Inflammatory macrophage treated with lipopolysaccharide for 4 hours (primary cell): ENCODE measurements around the gene ZNF277.
A peak's percentile ranks its signal among the peaks of the same experiment; 100 is the strongest.

Experiments used
- DNase-seq: peaks from one replicate; pipeline ENCODE4 v3.0.0-alpha.2; 2020

ZNF277 gene

DNA sequence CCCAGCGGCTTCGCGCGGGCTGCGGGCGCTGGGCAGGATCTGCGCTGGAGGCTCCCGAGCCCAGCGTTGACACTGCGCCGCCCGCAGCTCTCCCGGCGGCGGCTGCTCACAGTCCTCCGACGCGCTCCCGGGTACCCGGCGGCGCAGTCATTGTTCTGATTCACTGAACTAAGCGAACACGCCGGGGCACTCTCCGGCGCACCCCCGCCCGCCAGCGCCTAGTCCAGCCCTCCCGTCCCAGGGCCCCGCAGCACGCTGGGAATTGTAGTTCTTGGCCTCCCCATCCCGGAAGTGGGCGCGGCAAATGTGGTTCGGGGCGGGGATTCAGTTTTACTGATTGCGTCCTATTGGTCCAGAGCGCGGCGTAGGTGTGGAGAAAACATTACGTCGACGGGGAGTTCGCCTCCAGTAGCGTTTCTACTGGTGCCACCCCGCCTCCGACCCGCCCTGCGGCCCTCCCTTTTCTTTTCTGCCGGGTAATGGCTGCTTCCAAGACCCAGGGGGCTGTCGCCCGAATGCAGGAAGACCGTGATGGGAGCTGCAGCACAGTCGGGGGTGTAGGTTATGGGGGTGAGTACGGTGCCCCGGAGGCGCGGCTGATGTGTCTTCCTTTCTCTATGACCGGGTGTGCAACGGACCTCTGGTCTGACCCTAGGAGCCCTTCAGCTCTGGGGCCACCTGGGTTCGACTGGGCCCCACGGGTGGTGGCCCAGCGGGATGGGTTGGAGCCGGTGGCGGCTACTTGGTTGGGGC lies at the start of gene ZNF277, which contains the start of gene DOCK4:
TSS of gene ZNF277 (plus strand) at position 458 of the 753 bp plus-strand sequence. CDS start at position 480, 22 bp downstream.
TSS of gene DOCK4 (minus strand) at position 162 of the 753 bp plus-strand sequence. CDS start 261 bp downstream, outside the sequence.
- DNase-seq, result peak; percentile 100

- DNase-seq, result peak; percentile 39
Measured at GRCh38 chr7:112157072-112157471, 49.4 kb upstream of the ZNF277 start.

GRCh38 chr7:112159351-112159750 lies 47.1 kb upstream of the ZNF277 start:
- DNase-seq, result peak; percentile 67

- DNase-seq, result no peak
Measured at GRCh38 chr7:112160130-112160770, 46.2 kb upstream of the ZNF277 start.

- DNase-seq, result no peak
Measured at GRCh38 chr7:112160771-112161150, 45.7 kb upstream of the ZNF277 start.

DNA sequence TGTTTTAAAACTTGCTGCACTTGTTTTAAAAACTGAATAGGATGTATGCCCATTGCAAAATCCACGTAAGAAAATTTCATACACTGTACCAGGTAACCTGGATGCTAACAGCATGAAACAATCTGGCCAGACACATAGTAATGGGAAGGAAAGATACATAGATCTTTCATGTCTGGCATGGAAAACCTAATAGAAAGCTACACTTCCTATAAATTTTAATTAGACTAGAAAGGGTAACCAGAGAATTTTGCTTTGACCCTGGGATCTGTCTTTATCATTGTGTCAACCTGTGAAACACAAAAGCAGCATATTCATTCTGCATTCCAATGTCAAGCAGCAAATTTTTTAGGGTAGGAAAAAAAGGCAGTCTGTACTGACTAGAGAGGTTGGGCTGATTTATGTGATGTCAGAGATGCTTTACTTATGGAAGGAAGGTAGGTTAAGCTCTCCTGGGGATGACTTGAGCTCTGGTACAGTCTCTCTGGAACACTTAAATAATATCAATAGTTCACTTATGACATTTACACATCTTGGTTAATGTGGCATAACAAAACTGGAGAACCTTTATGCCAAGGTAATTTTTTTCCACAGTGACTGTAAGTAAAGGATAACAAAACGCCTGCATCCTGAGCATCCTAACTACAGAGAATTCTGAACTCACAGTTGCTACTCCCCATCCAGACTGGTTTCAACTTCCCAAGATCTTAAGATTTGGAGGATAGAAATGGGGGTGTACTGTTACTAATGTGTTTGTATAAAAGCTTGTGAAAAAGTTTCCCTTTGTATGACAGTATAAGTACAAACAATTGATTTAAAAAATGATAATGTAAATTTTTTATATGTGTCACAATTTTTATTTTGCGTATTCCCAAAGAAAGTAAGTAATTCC lies 45.0 kb upstream of the ZNF277 start:
- DNase-seq, result no peak

DNA sequence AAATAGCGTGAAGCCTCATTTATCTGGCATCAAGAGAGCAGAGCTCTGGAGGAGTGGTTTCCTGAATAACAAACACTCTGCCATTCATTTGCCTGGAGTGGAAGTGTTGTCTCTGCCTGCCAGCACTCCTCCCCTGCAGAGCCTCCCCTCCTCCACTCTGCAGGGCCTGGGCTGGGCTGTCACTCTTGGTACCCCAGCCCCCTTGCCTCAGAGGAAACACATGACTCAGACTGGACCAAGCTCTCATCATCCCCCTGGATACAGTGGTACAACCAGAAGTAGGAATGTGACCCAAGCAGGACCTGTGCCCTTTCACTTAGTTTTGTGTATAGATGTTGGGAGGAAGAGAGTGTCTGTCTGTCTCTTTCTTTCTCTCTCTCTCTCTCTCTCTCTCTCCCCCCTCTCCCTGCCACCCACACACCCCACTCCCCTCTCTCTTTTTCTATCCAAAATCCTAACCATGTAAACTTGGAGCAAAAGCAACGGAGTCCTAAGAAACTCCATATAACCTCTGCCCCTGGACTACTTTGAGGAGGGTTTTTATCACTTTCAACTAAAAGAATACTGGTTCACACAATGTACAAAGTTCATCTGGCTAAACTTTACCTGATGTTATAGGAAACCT lies 44.2 kb upstream of the ZNF277 start:
- DNase-seq, result peak; percentile 18

- no peak for DNase-seq
Measured at GRCh38 chr7:112162784-112163506, 43.5 kb upstream of the ZNF277 start.

DNA sequence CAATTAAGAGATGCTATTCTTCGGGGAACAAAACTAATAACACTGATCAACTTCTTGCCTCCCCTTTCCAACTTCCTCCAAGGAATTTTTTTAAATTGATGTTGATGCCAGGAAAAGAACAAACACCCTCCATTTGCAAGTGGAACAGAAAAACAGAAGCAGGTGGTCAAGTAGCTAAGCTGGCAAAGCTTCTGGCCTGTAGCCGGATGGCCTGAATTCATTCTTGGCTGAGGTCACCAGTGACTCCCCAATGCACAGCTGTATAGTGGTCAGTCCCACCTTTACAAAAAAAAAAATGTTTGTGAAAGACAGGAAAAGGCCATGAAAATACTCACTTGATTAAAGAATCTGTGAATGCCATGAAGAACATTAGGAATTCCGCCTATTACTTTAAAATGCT lies 39.3 kb upstream of the ZNF277 start:
- DNase-seq, result no peak

GRCh38 chr7:112168915-112169314 lies 37.6 kb upstream of the ZNF277 start:
- DNase-seq, result no peak

- no peak for DNase-seq
Measured at GRCh38 chr7:112171673-112172072, 34.8 kb upstream of the ZNF277 start.

DNA sequence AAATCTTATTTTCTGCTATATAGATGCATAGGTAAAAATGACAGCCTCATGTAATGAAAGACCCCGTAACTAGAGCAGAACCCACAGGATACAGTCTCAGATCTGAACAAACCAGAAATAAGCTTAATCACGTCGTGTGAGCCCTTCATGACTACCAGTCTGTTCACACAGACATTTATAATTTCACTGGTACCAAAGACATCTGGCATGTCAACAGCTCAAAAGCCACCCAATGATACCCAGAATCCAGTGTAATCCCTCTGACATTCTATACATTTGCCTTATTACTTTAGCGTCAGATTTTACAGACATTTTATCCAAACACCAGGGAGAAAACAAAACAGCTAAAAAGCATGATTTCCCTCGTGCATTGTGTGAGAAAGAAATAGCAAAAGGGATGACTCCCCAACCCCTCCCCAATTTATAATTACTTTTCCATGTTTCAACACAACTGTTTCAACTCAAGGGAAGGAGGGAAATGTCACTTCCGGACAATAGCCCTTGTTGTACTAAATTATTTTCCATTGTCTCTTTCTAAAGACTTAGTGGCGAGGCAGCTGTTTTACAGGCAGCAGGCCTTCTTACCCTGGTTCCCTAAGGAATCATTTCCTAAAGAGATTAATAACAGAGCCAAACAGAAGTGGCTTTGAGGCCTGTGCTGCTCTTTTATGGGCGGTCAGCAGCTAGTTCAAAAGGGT lies 33.5 kb upstream of the ZNF277 start:
- DNase-seq, result no peak

GRCh38 chr7:112173568-112173905 lies 33.0 kb upstream of the ZNF277 start:
- no peak for DNase-seq

GRCh38 chr7:112174192-112174591 lies 32.3 kb upstream of the ZNF277 start:
- DNase-seq, result no peak

DNA sequence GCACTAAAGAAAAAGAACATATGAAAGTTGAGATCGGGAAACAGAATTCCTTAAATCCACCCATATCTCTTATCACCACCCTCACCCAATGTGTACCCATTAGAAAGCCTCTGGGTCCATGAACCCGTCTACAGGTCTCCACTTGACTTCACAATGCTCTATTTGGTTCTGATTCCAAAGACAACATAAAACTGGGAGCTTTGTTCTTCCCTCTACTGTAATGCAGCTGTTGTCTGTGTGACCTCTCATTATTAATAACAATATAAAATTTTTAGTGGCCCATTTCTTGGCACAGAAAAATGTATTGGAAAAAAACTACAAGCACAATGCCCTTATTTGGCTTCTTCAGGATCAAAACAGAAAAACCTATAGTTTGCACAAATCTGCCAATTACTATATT lies 30.3 kb upstream of the ZNF277 start:
- DNase-seq, result no peak

- no peak for DNase-seq
Measured at GRCh38 chr7:112176693-112177415, 29.6 kb upstream of the ZNF277 start.

DNA sequence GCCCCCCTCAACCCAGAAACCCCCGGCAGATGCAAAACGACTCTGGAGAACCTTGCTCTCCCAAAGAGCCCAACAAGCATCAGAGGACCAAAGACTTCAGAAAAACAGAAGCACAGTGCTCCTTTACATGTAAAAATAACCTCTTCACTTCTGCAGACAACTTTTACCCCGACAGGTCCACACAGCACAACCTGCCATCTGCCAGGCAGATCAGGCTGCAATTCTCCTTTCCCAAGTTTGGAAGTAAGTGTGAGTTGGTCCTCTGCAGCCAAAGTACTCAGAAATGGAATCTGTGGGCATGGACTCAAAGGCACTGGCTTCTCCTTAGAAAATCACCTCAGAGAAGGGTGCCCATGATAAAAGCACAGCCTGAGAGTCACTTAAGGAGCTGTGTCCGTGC lies 26.3 kb upstream of the ZNF277 start:
- DNase-seq, result no peak

- no peak for DNase-seq
Measured at GRCh38 chr7:112182749-112183148, 23.7 kb upstream of the ZNF277 start.

DNA sequence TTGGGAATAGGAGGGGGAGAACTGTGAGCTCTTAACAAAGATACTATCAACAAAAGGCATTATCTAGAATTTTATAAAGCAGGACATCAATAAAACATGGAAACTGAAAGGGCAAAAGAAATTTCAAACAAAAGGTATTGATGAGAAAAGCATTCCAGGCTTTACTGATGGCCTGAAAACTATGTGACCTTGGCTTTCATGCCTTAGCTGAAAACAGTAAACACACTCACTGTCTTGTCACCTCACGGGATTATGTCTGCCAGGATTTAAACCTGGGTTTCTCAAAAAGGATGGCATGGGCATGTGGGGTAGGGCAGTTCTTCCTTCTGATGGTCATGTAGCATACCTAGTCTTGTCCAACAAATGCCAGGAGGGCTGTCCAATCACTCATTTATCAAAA lies 23.2 kb upstream of the ZNF277 start:
- DNase-seq, result no peak

- DNase-seq, result no peak
Measured at GRCh38 chr7:112184455-112184854, 22.0 kb upstream of the ZNF277 start.
